ENCODE data around the gene ZNF185. TPM values are rescaled to one million over a fixed set of nuclear protein-coding genes. Genes with fewer than 3 reads are reported as not detected.
"Not testable (repeated sequence)": the region's sequence is repeated elsewhere in the genome, so short reads cannot be mapped to it uniquely, and the experiment has no call there.

The ZNF185 gene
- total and polyA plus RNA-seq, 2 donors (not counting 3 experiments of a cell fraction or from before 2014, with no cell fraction given) = 18.7 to 31.6 TPM

DNA sequence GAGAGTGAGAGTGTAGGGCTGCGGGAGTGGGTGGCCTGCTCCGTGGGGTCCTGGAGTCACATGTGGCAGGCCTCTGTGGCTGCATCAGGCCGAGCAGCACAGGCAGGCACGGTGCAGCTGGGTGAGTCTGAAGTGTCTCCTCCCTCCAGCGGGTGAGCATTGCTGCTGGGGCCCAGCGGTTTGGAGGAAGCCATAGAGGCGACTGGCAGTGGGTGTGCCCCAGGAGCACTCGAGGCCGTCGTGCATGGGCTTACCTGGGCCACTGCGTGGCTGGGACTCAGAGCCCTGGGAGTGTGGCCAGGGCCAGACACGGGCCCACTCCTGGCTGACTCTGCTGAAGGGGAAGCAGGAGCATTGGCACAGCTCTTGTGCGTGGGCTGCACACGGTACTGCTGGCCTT, 10.6 kb downstream of the ZNF185 start:
- Histone ChIP-seq H3K9me1 (replicated peaks; ENCODE audit: control insufficient read depth, extremely low read depth, insufficient read depth, low read length) (no peaks in the 10 kb centered on the region), H3K4me2 (ENCODE audit: insufficient read depth, low read length) (no peak overlapping the region), H3K4me1 (ENCODE audit: control insufficient read depth, extremely low read depth, insufficient read depth, low read length) (peaks cover 4% of the 10 kb centered on the region), H3K4me3 (replicated peaks in 1 of 3; ENCODE audit: insufficient read depth in 1 of 3, low read depth in 1 of 3, low read length in 3 of 3) (no peak overlapping the region), H3K79me2 (ENCODE audit: control insufficient read depth, insufficient read depth, low read length) (peaks cover 11% of the 10 kb centered on the region), H3K9me3 (replicated peaks; ENCODE audit: control insufficient read depth, insufficient read depth, low read length) (no peaks in the 10 kb centered on the region), H3K9ac (replicated peaks; ENCODE audit: extremely low read depth, insufficient read depth, low read length) (no peak overlapping the region), H4K20me1 (replicated peaks; ENCODE audit: control insufficient read depth, extremely low read depth, insufficient read depth, low read length) (no peaks in the 10 kb centered on the region), H3K27me3 (ENCODE audit: control insufficient read depth in 2 of 2, insufficient read depth in 2 of 2, low read length in 2 of 2) (no peaks in the 10 kb centered on the region), H3K27ac (ENCODE audit: insufficient read depth, low read depth, low read length) (no peak overlapping the region), H3K36me3 (ENCODE audit: control insufficient read depth in 2 of 2, extremely low read depth in 1 of 2, insufficient read depth in 2 of 2, low read length in 2 of 2) (no peaks in the 10 kb centered on the region), H2AFZ (ENCODE audit: low read depth, low read length) (no peak overlapping the region)
- no peak for DNase-seq (ENCODE audit: low read depth, low spot score)
- dilution Hi-C loops (cut with MboI; ENCODE audit: extremely low pct_ligation_motif_present, low sequenced_read_pairs) (no loop called here), intact Hi-C loops (cut with micrococcal nuclease) (no loop called here)
- no peak for FAIRE-seq
- no peak for TF ChIP-seq FOS (IDR thresholded peaks at IDR 0.05; ENCODE audit: borderline replicate concordance, insufficient read depth, low read length)
- TF ChIP-seq MYC (IDR thresholded peaks at IDR 0.05; ENCODE audit: low read depth, low read length) = no peak
- TF ChIP-seq CTCF (IDR thresholded peaks at IDR 0.05; ENCODE audit: extremely low read depth in 1 of 2, insufficient read depth in 1 of 2, low read depth in 1 of 2, low read length in 2 of 2) = no peak
- no peak for TF ChIP-seq GATA2 (IDR thresholded peaks at IDR 0.05; ENCODE audit: insufficient read depth, insufficient read length, low read depth, low read length)
- no TSS peak for BruUV-seq (replicated peaks)
- ChIA-PET CTCF (no interaction called here), POLR2A (no interaction called here)

GRCh38 chrX:152910018-152910417, 12.2 kb downstream of the ZNF185 start:
- H4K20me1 ChIP-seq (replicated peaks; ENCODE audit: control insufficient read depth, extremely low read depth, insufficient read depth, low read length); H3K4me1 ChIP-seq (ENCODE audit: control insufficient read depth, extremely low read depth, insufficient read depth, low read length); H3K79me2 ChIP-seq (ENCODE audit: control insufficient read depth, insufficient read depth, low read length); BruUV-seq (replicated peaks); H3K27me3 ChIP-seq (ENCODE audit: control insufficient read depth in 2 of 2, insufficient read depth in 2 of 2, low read length in 2 of 2); H3K9me1 ChIP-seq (replicated peaks; ENCODE audit: control insufficient read depth, extremely low read depth, insufficient read depth, low read length); H3K27ac ChIP-seq (ENCODE audit: insufficient read depth, low read depth, low read length); H3K9me3 ChIP-seq (replicated peaks; ENCODE audit: control insufficient read depth, insufficient read depth, low read length); POLR2A ChIA-PET; CTCF ChIA-PET; H3K4me3 ChIP-seq (replicated peaks in 1 of 3; ENCODE audit: insufficient read depth in 1 of 3, low read depth in 1 of 3, low read length in 3 of 3); H3K4me2 ChIP-seq (ENCODE audit: insufficient read depth, low read length); DNase-seq (ENCODE audit: low read depth, low spot score); intact Hi-C loops (cut with micrococcal nuclease); H2AFZ ChIP-seq (ENCODE audit: low read depth, low read length); H3K9ac ChIP-seq (replicated peaks; ENCODE audit: extremely low read depth, insufficient read depth, low read length); dilution Hi-C loops (cut with MboI; ENCODE audit: extremely low pct_ligation_motif_present, low sequenced_read_pairs); FAIRE-seq; H3K36me3 ChIP-seq (ENCODE audit: control insufficient read depth in 2 of 2, extremely low read depth in 1 of 2, insufficient read depth in 2 of 2, low read length in 2 of 2): not testable (repeated sequence)

Data from endothelial cell of umbilical vein (primary cell).